Endodermal cell (in vitro differentiated cells): ENCODE results near the gene SLC38A10. TPM values are rescaled to one million over a fixed set of nuclear protein-coding genes. Genes with fewer than 3 reads are reported as not detected.

Source experiments
- DNase-seq: peaks from one replicate; pipeline ENCODE4 v3.0.0-alpha.2; 2017
- H3K27ac ChIP-seq: 2 replicates; pipeline ENCODE4 v1.5.1; 2013; ENCODE audit warnings: mild to moderate bottlenecking, low read depth, low read length, moderate library complexity
- H3K27me3 ChIP-seq: 2 replicates; pipeline ENCODE4 v1.6.1; 2013; ENCODE audit warnings: mild to moderate bottlenecking, low read length, moderate library complexity; ENCODE audit not compliant: insufficient read depth, control insufficient read depth, poor library complexity, severe bottlenecking
- H3K36me3 ChIP-seq: 2 replicates; pipeline ENCODE4 v1.7.0; 2013; ENCODE audit warnings: mild to moderate bottlenecking, low read length, moderate library complexity; ENCODE audit not compliant: control insufficient read depth, insufficient read depth
- H3K4me1 ChIP-seq: one replicate; pipeline ENCODE4 v1.7.0; 2013; ENCODE audit warnings: low read length; ENCODE audit not compliant: control insufficient read depth, insufficient read depth
- H3K4me3 ChIP-seq: 2 replicates; pipeline ENCODE4 v1.5.1; 2013; ENCODE audit warnings: mild to moderate bottlenecking, low read length, moderate library complexity
- H3K9ac ChIP-seq: 2 replicates; pipeline ENCODE4 v1.6.1; 2013; ENCODE audit warnings: mild to moderate bottlenecking, low read length, moderate library complexity; ENCODE audit not compliant: poor library complexity, severe bottlenecking; ENCODE audit errors: extremely low read depth
- H3K9me3 ChIP-seq: 2 replicates; pipeline ENCODE4 v1.6.1; 2013; ENCODE audit warnings: mild to moderate bottlenecking, low read length, moderate library complexity; ENCODE audit not compliant: control insufficient read depth
- H3K27ac Mint-ChIP-seq: 2 replicates; pipeline ENCODE4 v1.8.0; 2020; ENCODE audit warnings: mixed read lengths
- H3K27me3 Mint-ChIP-seq: 2 replicates; pipeline ENCODE4 v1.8.0; 2021; ENCODE audit warnings: mild to moderate bottlenecking, mixed read lengths; ENCODE audit not compliant: insufficient read depth
- H3K36me3 Mint-ChIP-seq: 2 replicates; pipeline ENCODE4 v1.8.0; 2020; ENCODE audit warnings: low read depth, mixed read lengths
- H3K4me1 Mint-ChIP-seq: 2 replicates; pipeline ENCODE4 v1.8.0; 2020; ENCODE audit warnings: mixed read lengths
- H3K4me3 Mint-ChIP-seq: 2 replicates; pipeline ENCODE4 v1.8.0; 2020; ENCODE audit warnings: mild to moderate bottlenecking, moderate library complexity, mixed read lengths
- H3K9me3 Mint-ChIP-seq: 2 replicates; pipeline ENCODE4 v1.8.0; 2020; ENCODE audit warnings: mild to moderate bottlenecking, mixed read lengths
- CTCF ChIP-seq: fragments of 200-600 bp; sonication (generic); conservative IDR thresholded peaks from 2 replicates; pipeline ENCODE4 v1.5.0; 2021; ENCODE audit warnings: antibody characterized with exemption, mild to moderate bottlenecking
- WGBS, 2 experiments: methylation state at CpG; one replicate each; pipeline versions ENCODE4 v1.1.5 to v1.1.7; 2013; ENCODE audit warnings: missing lambda C conversion rate in 2 of 2, mixed read lengths in 1 of 2; ENCODE audit not compliant: insufficient coverage in 1 of 2, insufficient read length in 1 of 2; 5-methylcytosine and 5-hydroxymethylcytosine counted together
- total RNA-seq, 2 donors: library from RNA; stranded (reverse); fragmentation: NEBNext Ultra II Directional in 1 of 2; extraction: Animal tissue kit (Norgen Biotek cat#: 25700) in 1 of 2; gene quantifications; 2 replicates in 1 of 2; 3 replicates in 1 of 2; pipeline ENCODE4 v1.2.1, GENCODE V29; 2021

Gene SLC38A10
- total RNA-seq, 2 donors from 2014 or later = 60.2 to 90.3 TPM

DNA sequence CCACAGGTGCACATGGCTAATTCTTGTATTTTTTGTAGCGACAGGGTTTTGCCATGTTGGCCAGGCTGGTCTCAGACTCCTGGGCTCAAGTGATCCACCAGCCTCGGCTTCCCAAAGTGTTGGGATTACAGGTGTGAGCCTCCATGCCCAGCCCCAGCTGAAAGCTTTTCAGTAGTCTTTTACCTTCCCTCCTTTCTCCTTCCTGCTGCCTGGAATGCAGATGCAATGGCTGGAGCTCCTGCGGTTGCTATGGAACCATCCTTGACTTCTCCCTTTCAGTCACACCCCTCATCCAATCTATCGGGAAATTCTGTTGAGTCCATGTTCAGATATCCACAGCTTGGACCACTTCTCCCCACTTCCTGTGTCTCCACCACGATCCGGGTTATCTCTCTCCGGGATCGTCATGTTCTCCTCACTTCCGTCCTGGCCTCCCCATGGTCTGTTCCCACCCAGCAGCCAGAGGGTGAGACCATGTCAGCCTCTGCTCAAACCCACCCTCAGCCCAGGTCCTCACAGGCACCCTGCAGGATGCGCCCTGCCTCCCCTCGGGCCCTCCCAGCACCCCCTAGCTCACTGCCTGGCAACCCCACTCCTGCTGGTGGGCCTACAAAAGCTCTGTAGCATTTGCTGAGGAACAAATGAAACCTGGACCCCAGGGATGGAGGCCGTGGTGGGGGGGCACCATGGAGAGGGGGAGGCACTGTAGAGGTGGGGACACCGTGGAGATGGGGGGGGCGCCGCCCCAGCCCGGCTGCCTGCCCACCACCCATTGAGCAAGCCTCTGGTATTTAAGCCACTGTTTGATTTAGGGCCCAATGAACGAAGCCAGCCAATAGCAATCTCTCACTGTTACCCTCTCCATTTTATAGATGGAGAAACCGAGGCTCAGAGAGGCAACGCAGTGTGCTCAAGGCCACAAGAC is 12.8 kb upstream of the SLC38A10 start:
- H3K27ac ChIP-seq = no peak overlapping the region
- no peak for TF ChIP-seq CTCF
- H3K27ac Mint-ChIP-seq = no peak overlapping the region
- H3K9ac ChIP-seq = no peak overlapping the region
- H3K9me3 ChIP-seq = no peaks in the 10 kb centered on the region
- H3K4me1 Mint-ChIP-seq = peaks cover 15% of the 10 kb centered on the region
- H3K9me3 Mint-ChIP-seq = no peaks in the 10 kb centered on the region
- WGBS, 2 experiments = 91 to 93% methylated on average over 8 to 19 of the region's 19 CpGs
- no peak overlapping the region for H3K4me3 Mint-ChIP-seq
- no peaks in the 10 kb centered on the region for H3K27me3 ChIP-seq
- DNase-seq = no peak
- no peak overlapping the region for H3K4me3 ChIP-seq
- no peaks in the 10 kb centered on the region for H3K36me3 Mint-ChIP-seq
- H3K36me3 ChIP-seq = no peaks in the 10 kb centered on the region
- H3K27me3 Mint-ChIP-seq = no peaks in the 10 kb centered on the region
- H3K4me1 ChIP-seq = peaks cover 8% of the 10 kb centered on the region

DNA sequence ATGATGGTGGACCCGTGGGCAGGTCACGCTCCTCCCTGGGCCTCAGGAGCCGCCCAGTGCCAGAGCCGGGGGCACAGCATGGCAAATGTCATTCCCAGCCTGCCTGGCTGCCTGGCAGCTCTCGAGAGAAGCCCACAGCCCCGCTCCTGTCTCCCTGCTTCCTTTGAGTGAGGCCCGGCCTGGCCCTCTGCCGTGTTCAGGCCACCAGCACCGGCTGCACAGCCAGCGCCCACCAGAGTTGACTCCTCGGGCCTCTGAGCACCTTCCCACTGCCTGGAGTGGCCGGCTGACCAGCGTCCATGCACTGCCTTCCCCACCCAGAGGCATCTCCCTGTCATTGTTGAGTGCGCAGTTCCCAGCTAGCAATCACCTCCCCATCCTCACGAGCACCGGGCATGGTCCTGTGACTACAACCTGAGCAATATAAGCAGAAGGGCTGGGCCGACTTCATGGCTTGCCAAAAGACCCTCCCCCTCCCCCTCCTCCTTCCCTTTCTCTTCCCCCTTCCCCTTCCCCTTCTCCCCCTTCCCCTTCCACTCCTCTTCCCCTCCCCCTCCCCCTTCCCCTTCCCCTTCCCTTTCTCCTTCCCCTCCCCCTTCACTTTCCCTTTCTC is 11.9 kb upstream of the SLC38A10 start:
- H3K9ac ChIP-seq = no peak overlapping the region
- peaks cover 8% of the 10 kb centered on the region for H3K4me1 ChIP-seq
- H3K27ac ChIP-seq = no peak overlapping the region
- Mint-ChIP-seq H3K4me3 (no peak overlapping the region), H3K27me3 (no peaks in the 10 kb centered on the region), H3K36me3 (no peaks in the 10 kb centered on the region), H3K4me1 (peaks cover 15% of the 10 kb centered on the region), H3K27ac (no peak overlapping the region), H3K9me3 (no peaks in the 10 kb centered on the region)
- H3K9me3 ChIP-seq = no peaks in the 10 kb centered on the region
- no peak for TF ChIP-seq CTCF
- WGBS, 2 experiments = 89 to 92% methylated on average over 10 to 17 of the region's 17 CpGs
- no peak for DNase-seq
- no peaks in the 10 kb centered on the region for H3K36me3 ChIP-seq
- no peaks in the 10 kb centered on the region for H3K27me3 ChIP-seq
- no peak overlapping the region for H3K4me3 ChIP-seq

GRCh38 chr17:81306491-81306890 is 11.4 kb upstream of the SLC38A10 start:
- no peaks in the 10 kb centered on the region for H3K36me3 ChIP-seq
- no peak for DNase-seq
- TF ChIP-seq CTCF = no peak
- no peaks in the 10 kb centered on the region for H3K9me3 ChIP-seq
- H3K4me3 ChIP-seq = no peak overlapping the region
- H3K27ac ChIP-seq = no peak overlapping the region
- no peak overlapping the region for H3K9ac ChIP-seq
- 94 to 100% methylated on average over 3 to 7 of the region's 7 CpGs for WGBS, 2 experiments
- no peaks in the 10 kb centered on the region for H3K27me3 ChIP-seq
- H3K4me1 ChIP-seq = peaks cover 8% of the 10 kb centered on the region
- Mint-ChIP-seq H3K9me3 (no peaks in the 10 kb centered on the region), H3K4me3 (no peak overlapping the region), H3K4me1 (peaks cover 15% of the 10 kb centered on the region), H3K27ac (no peak overlapping the region), H3K36me3 (no peaks in the 10 kb centered on the region), H3K27me3 (no peaks in the 10 kb centered on the region)
